ENCODE data around the gene CALCOCO1. TPM values are rescaled to one million over a fixed set of nuclear protein-coding genes. Genes with fewer than 3 reads are reported as not detected.
A peak's percentile ranks its signal among the peaks of the same experiment; 100 is the strongest.

The CALCOCO1 gene
- total and polyA plus RNA-seq, 9 of the 15 experiments (the other 6 are each of a cell fraction or from before 2014, with no cell fraction given): 1.9 to 31.8 (median 11.0) TPM

- TF ChIP-seq ATF3 (IDR thresholded peaks at IDR 0.05) (peak; percentile 33; the same call in 1 of the 2 replicates), ATF3 (CRISPR knock-in tag; conservative IDR thresholded peaks at IDR 0.05) (no peak), HDAC1 (IDR thresholded peaks at IDR 0.05) (peak in 1 of 2 experiments; percentile 97; a peak in 2 of 4 replicates), MEF2D (tag; conservative IDR thresholded peaks at IDR 0.05; ENCODE audit: low read depth) (peak; percentile 60; the same call in 1 of the 2 replicates), HINFP (tag; conservative IDR thresholded peaks at IDR 0.05; ENCODE audit: low read depth) (peak; percentile 77; the same call in 1 of the 2 replicates), MAX (CRISPR knock-in tag; IDR thresholded peaks at IDR 0.05) (peak; percentile 70), PTTG1 (tag; IDR thresholded peaks at IDR 0.05; ENCODE audit: low read depth) (0 out of 2 replicates have a peak, but pooled peaks have one; percentile 8), E2F4 (CRISPR knock-in tag; IDR thresholded peaks at IDR 0.05; ENCODE audit: low read depth) (no peak), MBD1 (CRISPR knock-in tag; IDR thresholded peaks at IDR 0.05) (no peak), ARID3A (IDR thresholded peaks at IDR 0.05; ENCODE audit: borderline replicate concordance, low read depth, low read length) (no peak), RBM22 (IDR thresholded peaks at IDR 0.05; ENCODE audit: low read depth, low read length, poor library complexity, severe bottlenecking) (no peak), EP300 (IDR thresholded peaks at IDR 0.05; ENCODE audit: low read length) (peak; percentile 6; the same call in 1 of the 2 replicates), BCOR (IDR thresholded peaks at IDR 0.05) (no peak), PHF20 (IDR thresholded peaks at IDR 0.05; ENCODE audit: partially characterized antibody) (peak; percentile 55), ZNF408 (CRISPR knock-in tag; IDR thresholded peaks at IDR 0.05; ENCODE audit: low read depth) (no peak), HMGN3 (IDR thresholded peaks at IDR 0.05; ENCODE audit: borderline replicate concordance, extremely low read depth, insufficient read length, low read depth, low read length) (no peak), DNMT1 (IDR thresholded peaks at IDR 0.05) (no peak), GTF2B (IDR thresholded peaks at IDR 0.05; ENCODE audit: extremely low read depth, insufficient read length) (no peak)
Measured at GRCh38 chr12:53727310-53728041, at the start of gene CALCOCO1 (continued).
